SH-SY5Y (cell line): Measurements from ENCODE around the gene PCDHGB3.

Source experiments
- GATA2 ChIP-seq: IDR thresholded peaks from 2 replicates; pipeline ENCODE4 v1.6.1; 2011; ENCODE audit warnings: mild to moderate bottlenecking, low read depth, low read length
- GATA3 ChIP-seq: IDR thresholded peaks from 2 replicates; pipeline ENCODE4 v1.6.1; 2011; ENCODE audit warnings: low read depth, mild to moderate bottlenecking, low read length, moderate library complexity

Gene PCDHGB3

DNA sequence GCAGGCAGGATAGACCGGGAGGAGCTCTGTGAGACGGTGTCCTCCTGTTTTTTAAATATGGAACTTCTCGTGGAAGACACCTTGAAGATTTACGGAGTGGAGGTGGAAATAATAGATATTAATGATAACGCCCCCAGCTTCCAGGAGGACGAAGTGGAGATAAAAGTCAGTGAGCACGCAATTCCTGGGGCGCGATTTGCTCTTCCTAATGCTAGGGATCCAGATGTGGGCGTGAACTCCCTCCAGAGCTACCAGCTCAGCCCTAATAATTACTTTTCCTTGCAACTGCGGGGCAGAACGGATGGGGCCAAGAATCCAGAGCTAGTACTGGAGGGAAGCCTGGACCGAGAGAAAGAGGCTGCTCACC is 51.4 kb downstream of the PCDHGB3 start:
- TF ChIP-seq GATA3 (no peak), GATA2 (no peak)
